Endodermal cell (in vitro differentiated cells): ENCODE data around the gene GALNT12. TPM values are rescaled to one million over a fixed set of nuclear protein-coding genes. Genes with fewer than 3 reads are reported as not detected.

Experiments used
- DNase-seq: peaks from one replicate; pipeline ENCODE4 v3.0.0-alpha.2; 2017
- H3K27ac ChIP-seq: 2 replicates; pipeline ENCODE4 v1.5.1; 2013; ENCODE audit warnings: mild to moderate bottlenecking, low read depth, low read length, moderate library complexity
- H3K27me3 ChIP-seq: 2 replicates; pipeline ENCODE4 v1.6.1; 2013; ENCODE audit warnings: mild to moderate bottlenecking, low read length, moderate library complexity; ENCODE audit not compliant: insufficient read depth, control insufficient read depth, poor library complexity, severe bottlenecking
- H3K36me3 ChIP-seq: 2 replicates; pipeline ENCODE4 v1.7.0; 2013; ENCODE audit warnings: mild to moderate bottlenecking, low read length, moderate library complexity; ENCODE audit not compliant: control insufficient read depth, insufficient read depth
- H3K4me1 ChIP-seq: one replicate; pipeline ENCODE4 v1.7.0; 2013; ENCODE audit warnings: low read length; ENCODE audit not compliant: control insufficient read depth, insufficient read depth
- H3K4me3 ChIP-seq: 2 replicates; pipeline ENCODE4 v1.5.1; 2013; ENCODE audit warnings: mild to moderate bottlenecking, low read length, moderate library complexity
- H3K9ac ChIP-seq: 2 replicates; pipeline ENCODE4 v1.6.1; 2013; ENCODE audit warnings: mild to moderate bottlenecking, low read length, moderate library complexity; ENCODE audit not compliant: poor library complexity, severe bottlenecking; ENCODE audit errors: extremely low read depth
- H3K9me3 ChIP-seq: 2 replicates; pipeline ENCODE4 v1.6.1; 2013; ENCODE audit warnings: mild to moderate bottlenecking, low read length, moderate library complexity; ENCODE audit not compliant: control insufficient read depth
- H3K27ac Mint-ChIP-seq: 2 replicates; pipeline ENCODE4 v1.8.0; 2020; ENCODE audit warnings: mixed read lengths
- H3K27me3 Mint-ChIP-seq: 2 replicates; pipeline ENCODE4 v1.8.0; 2021; ENCODE audit warnings: mild to moderate bottlenecking, mixed read lengths; ENCODE audit not compliant: insufficient read depth
- H3K36me3 Mint-ChIP-seq: 2 replicates; pipeline ENCODE4 v1.8.0; 2020; ENCODE audit warnings: low read depth, mixed read lengths
- H3K4me1 Mint-ChIP-seq: 2 replicates; pipeline ENCODE4 v1.8.0; 2020; ENCODE audit warnings: mixed read lengths
- H3K4me3 Mint-ChIP-seq: 2 replicates; pipeline ENCODE4 v1.8.0; 2020; ENCODE audit warnings: mild to moderate bottlenecking, moderate library complexity, mixed read lengths
- H3K9me3 Mint-ChIP-seq: 2 replicates; pipeline ENCODE4 v1.8.0; 2020; ENCODE audit warnings: mild to moderate bottlenecking, mixed read lengths
- WGBS, 2 experiments: methylation state at CpG; one replicate each; pipeline versions ENCODE4 v1.1.5 to v1.1.7; 2013; ENCODE audit warnings: missing lambda C conversion rate in 2 of 2, mixed read lengths in 1 of 2; ENCODE audit not compliant: insufficient coverage in 1 of 2, insufficient read length in 1 of 2; 5-methylcytosine and 5-hydroxymethylcytosine counted together
- total RNA-seq, 2 donors: library from RNA; stranded (reverse); fragmentation: NEBNext Ultra II Directional in 1 of 2; extraction: Animal tissue kit (Norgen Biotek cat#: 25700) in 1 of 2; gene quantifications; 2 replicates in 1 of 2; 3 replicates in 1 of 2; pipeline ENCODE4 v1.2.1, GENCODE V29; 2021
- TF ChIP-seq, protein P1 (sequence below): fragments of 200-600 bp; sonication (generic); conservative IDR thresholded peaks from 2 replicates; pipeline ENCODE4 v1.5.0; 2021; ENCODE audit warnings: antibody characterized with exemption, mild to moderate bottlenecking

GALNT12 gene
- total RNA-seq, 2 donors from 2014 or later, result 24.0 to 56.3 TPM

DNA sequence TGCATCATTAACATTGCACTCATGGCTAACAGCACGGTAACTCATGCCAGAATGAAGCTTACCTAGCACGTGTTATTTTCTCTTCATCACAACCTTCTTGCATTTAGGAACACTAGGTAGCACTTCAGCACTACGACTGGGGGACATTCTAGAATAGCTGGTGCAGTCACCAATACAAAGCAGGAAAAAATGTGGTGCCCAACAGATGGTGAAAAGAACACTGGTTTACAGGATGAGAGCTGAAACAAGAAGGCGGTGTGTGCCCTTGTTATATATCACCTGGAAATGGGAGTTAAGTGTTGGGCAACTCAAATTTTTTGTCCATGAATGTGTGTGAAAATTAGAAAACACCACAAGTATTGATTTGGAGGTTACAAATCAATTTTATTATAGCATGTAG lies 30.0 kb downstream of the GALNT12 start:
- H3K27ac ChIP-seq, result no peak overlapping the region
- Mint-ChIP-seq H3K4me3 (no peak overlapping the region), H3K4me1 (no peaks in the 10 kb centered on the region), H3K36me3 (peaks cover 40% of the 10 kb centered on the region), H3K27me3 (no peaks in the 10 kb centered on the region), H3K27ac (no peak overlapping the region), H3K9me3 (no peaks in the 10 kb centered on the region)
- H3K4me1 ChIP-seq, result no peaks in the 10 kb centered on the region
- TF ChIP-seq, protein P1, sequence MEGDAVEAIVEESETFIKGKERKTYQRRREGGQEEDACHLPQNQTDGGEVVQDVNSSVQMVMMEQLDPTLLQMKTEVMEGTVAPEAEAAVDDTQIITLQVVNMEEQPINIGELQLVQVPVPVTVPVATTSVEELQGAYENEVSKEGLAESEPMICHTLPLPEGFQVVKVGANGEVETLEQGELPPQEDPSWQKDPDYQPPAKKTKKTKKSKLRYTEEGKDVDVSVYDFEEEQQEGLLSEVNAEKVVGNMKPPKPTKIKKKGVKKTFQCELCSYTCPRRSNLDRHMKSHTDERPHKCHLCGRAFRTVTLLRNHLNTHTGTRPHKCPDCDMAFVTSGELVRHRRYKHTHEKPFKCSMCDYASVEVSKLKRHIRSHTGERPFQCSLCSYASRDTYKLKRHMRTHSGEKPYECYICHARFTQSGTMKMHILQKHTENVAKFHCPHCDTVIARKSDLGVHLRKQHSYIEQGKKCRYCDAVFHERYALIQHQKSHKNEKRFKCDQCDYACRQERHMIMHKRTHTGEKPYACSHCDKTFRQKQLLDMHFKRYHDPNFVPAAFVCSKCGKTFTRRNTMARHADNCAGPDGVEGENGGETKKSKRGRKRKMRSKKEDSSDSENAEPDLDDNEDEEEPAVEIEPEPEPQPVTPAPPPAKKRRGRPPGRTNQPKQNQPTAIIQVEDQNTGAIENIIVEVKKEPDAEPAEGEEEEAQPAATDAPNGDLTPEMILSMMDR, result no peak
- H3K36me3 ChIP-seq, result peaks cover 3% of the 10 kb centered on the region
- no peaks in the 10 kb centered on the region for H3K27me3 ChIP-seq
- H3K4me3 ChIP-seq, result no peak overlapping the region
- H3K9me3 ChIP-seq, result no peaks in the 10 kb centered on the region
- no peak overlapping the region for H3K9ac ChIP-seq
- no peak for DNase-seq
- 90 to 91% methylated on average over 4 of the region's 4 CpGs for WGBS, 2 experiments

DNA sequence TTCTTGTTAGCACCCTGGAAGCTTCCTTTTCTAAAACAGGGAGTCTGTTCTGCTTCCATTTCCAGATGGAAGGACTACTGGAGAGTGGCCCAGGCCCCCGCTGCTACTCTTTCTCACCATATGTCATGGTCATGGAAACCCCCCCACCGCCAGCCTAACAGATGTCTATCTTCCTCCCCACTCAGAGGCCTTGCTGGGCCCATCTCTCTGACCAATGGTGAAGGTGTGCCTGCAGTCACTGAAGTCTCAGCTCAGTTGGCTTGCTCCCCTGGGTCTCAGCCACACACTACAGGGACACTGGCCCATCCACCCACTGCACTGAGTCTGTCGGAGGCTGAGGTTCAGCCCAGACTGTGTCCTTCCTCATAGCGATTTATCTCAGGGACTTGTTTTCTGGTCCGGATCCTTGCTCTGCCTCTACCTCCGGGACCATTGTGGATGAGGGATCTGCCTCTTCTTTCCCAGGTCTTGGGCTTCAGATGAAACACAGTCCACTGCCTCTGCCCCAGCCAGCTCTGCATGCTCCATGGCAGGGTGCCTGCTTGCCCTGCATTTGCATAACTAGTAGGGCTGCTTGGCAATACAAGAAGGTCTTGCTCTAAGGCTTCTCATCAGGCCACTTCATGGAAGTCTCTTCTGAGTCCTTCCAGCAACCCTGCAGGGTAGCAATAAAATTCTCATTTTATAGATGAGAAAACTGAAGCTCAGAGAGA lies 30.8 kb downstream of the GALNT12 start:
- 90 to 98% methylated on average over 6 of the region's 6 CpGs for WGBS, 2 experiments
- H3K36me3 Mint-ChIP-seq, result peaks cover 34% of the 10 kb centered on the region
- H3K27ac Mint-ChIP-seq, result no peak overlapping the region
- no peak overlapping the region for H3K4me3 ChIP-seq
- no peaks in the 10 kb centered on the region for H3K4me1 Mint-ChIP-seq
- no peaks in the 10 kb centered on the region for H3K27me3 Mint-ChIP-seq
- H3K9me3 ChIP-seq, result no peaks in the 10 kb centered on the region
- TF ChIP-seq, protein P1, result no peak
- no peak overlapping the region for H3K27ac ChIP-seq
- peaks cover 3% of the 10 kb centered on the region for H3K36me3 ChIP-seq
- no peaks in the 10 kb centered on the region for H3K9me3 Mint-ChIP-seq
- no peaks in the 10 kb centered on the region for H3K4me1 ChIP-seq
- H3K4me3 Mint-ChIP-seq, result no peak overlapping the region
- H3K27me3 ChIP-seq, result no peaks in the 10 kb centered on the region
- DNase-seq, result no peak
- no peak overlapping the region for H3K9ac ChIP-seq

DNA sequence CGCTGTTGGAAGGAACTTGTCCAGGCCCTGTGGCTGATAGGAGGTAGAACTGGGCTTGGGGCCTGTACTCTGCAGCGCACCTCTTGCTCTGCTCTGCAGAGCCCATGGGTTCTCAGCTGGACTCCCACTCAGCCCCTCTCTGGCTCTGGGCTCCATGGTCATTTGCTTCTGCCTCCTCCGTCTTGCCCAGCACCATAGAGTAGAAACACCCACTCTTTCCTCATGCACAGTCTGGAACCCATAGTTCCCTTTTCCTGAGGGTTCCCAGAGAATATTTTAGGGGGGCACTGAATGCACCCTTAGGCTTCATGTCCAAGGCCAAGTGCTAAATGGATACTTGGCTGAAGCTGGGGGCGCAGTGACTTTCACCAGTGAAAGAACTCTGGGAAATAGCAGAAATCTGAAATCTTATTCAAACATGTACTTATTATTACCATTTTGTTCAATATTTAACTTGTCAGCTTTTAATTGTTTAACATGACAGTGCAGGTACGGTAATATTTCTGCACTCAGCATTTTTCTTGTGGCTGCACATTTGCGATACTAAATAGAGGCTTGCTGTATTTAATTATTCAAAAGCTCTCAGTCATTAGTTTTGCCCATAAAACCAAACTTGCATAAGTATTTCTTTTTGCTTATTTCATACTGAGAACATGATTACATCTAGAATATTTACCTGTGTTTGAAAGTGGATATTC lies 31.5 kb downstream of the GALNT12 start:
- Histone ChIP-seq H3K27ac (no peak overlapping the region), H3K36me3 (peaks cover 3% of the 10 kb centered on the region), H3K9ac (no peak overlapping the region), H3K4me1 (no peaks in the 10 kb centered on the region), H3K9me3 (no peaks in the 10 kb centered on the region), H3K4me3 (no peak overlapping the region), H3K27me3 (no peaks in the 10 kb centered on the region)
- Mint-ChIP-seq H3K27ac (no peak overlapping the region), H3K9me3 (no peaks in the 10 kb centered on the region), H3K36me3 (peaks cover 32% of the 10 kb centered on the region), H3K4me1 (no peaks in the 10 kb centered on the region), H3K4me3 (no peak overlapping the region), H3K27me3 (no peaks in the 10 kb centered on the region)
- 97% methylated on average over 5 to 6 of the region's 6 CpGs for WGBS, 2 experiments
- DNase-seq, result no peak
- TF ChIP-seq, protein P1, result no peak
